KOPT-K1 (cell line): ENCODE results near the gene SNRNP25.

ENCODE experiments used
- H3K27ac ChIP-seq: fragments of 200-600 bp; sonication (generic); 2 replicates; pipeline ENCODE4 v1.5.1; 2016; ENCODE audit warnings: antibody characterized with exemption, mild to moderate bottlenecking, low read depth, low read length; ENCODE audit not compliant: poor library complexity, severe bottlenecking
- H3K36me3 ChIP-seq: fragments of 200-600 bp; sonication (generic); 2 replicates; pipeline ENCODE4 v1.5.1; 2017; ENCODE audit warnings: antibody characterized with exemption, mild to moderate bottlenecking, low read length, moderate library complexity; ENCODE audit not compliant: insufficient read depth
- H3K9me3 ChIP-seq: fragments of 200-600 bp; sonication (generic); 2 replicates; pipeline ENCODE4 v1.5.1; 2017; ENCODE audit warnings: antibody characterized with exemption, low read length, mild to moderate bottlenecking; ENCODE audit not compliant: insufficient read depth, poor library complexity, severe bottlenecking

Gene SNRNP25

GRCh38 chr16:76535-77272 lies 23.1 kb downstream of the SNRNP25 start:
- H3K27ac ChIP-seq: peak overlapping the region; percentile 53
- peaks cover 6% of the 10 kb centered on the region; the same call in 1 of the 2 replicates for H3K36me3 ChIP-seq

GRCh38 chr16:77273-77806 lies 23.7 kb downstream of the SNRNP25 start:
- H3K27ac ChIP-seq: peak overlapping the region; percentile 53
- H3K36me3 ChIP-seq: peaks cover 6% of the 10 kb centered on the region; the same call in 1 of the 2 replicates
- H3K9me3 ChIP-seq: no peaks in the 10 kb centered on the region

More at GRCh38 chr16:76535-77272, 23.1 kb downstream of the SNRNP25 start:
- H3K9me3 ChIP-seq: no peaks in the 10 kb centered on the region

- H3K27ac ChIP-seq: peak within 1 kb of the TSS; percentile 53
Measured at GRCh38 chr16:77807-78443, 24.3 kb downstream of the SNRNP25 start, which contains the start of gene MPG. MPG (plus strand) TSS chr16:78225; CDS start chr16:78310, 85 bp downstream.

GRCh38 chr16:78444-79150 lies 25.0 kb downstream of the SNRNP25 start:
- Histone ChIP-seq H3K36me3 (peaks cover 14% of the 10 kb centered on the region; the same call in 1 of the 2 replicates), H3K9me3 (no peaks in the 10 kb centered on the region), H3K27ac (peak overlapping the region; percentile 53)

More at GRCh38 chr16:77807-78443, 24.3 kb downstream of the SNRNP25 start, which contains the start of gene MPG:
- Histone ChIP-seq H3K36me3 (peaks cover 8% of the 10 kb centered on the region; the same call in 1 of the 2 replicates), H3K9me3 (no peaks in the 10 kb centered on the region)

GRCh38 chr16:79151-80054 lies 25.8 kb downstream of the SNRNP25 start:
- no peak overlapping the region for H3K27ac ChIP-seq
- H3K9me3 ChIP-seq: no peaks in the 10 kb centered on the region
- H3K36me3 ChIP-seq: peaks cover 22% of the 10 kb centered on the region; the same call in 1 of the 2 replicates

GRCh38 chr16:83060-83603 lies 29.5 kb downstream of the SNRNP25 start:
- H3K36me3 ChIP-seq: peaks cover 57% of the 10 kb centered on the region
- H3K27ac ChIP-seq: no peak overlapping the region
- no peaks in the 10 kb centered on the region for H3K9me3 ChIP-seq

- peak overlapping the region; percentile 54 for H3K27ac ChIP-seq
- H3K36me3 ChIP-seq: peaks cover 66% of the 10 kb centered on the region
- no peaks in the 10 kb centered on the region for H3K9me3 ChIP-seq
Measured at GRCh38 chr16:83781-84615, 30.4 kb downstream of the SNRNP25 start.

GRCh38 chr16:84718-85406 lies 31.2 kb downstream of the SNRNP25 start:
- Histone ChIP-seq H3K27ac (peak overlapping the region; percentile 54), H3K9me3 (no peaks in the 10 kb centered on the region), H3K36me3 (peaks cover 68% of the 10 kb centered on the region)

GRCh38 chr16:85407-85782 lies 31.8 kb downstream of the SNRNP25 start:
- peak overlapping the region; percentile 54 for H3K27ac ChIP-seq
- H3K9me3 ChIP-seq: no peaks in the 10 kb centered on the region
- H3K36me3 ChIP-seq: peaks cover 73% of the 10 kb centered on the region

- no peak overlapping the region for H3K27ac ChIP-seq
Measured at GRCh38 chr16:85865-86264, 32.2 kb downstream of the SNRNP25 start.

GRCh38 chr16:86483-86952 lies 32.9 kb downstream of the SNRNP25 start:
- no peak overlapping the region for H3K27ac ChIP-seq
- peaks cover 80% of the 10 kb centered on the region for H3K36me3 ChIP-seq

More at GRCh38 chr16:85865-86264, 32.2 kb downstream of the SNRNP25 start:
- Histone ChIP-seq H3K36me3 (peaks cover 78% of the 10 kb centered on the region), H3K9me3 (no peaks in the 10 kb centered on the region)

GRCh38 chr16:88613-89012 lies 35.0 kb downstream of the SNRNP25 start:
- H3K27ac ChIP-seq: no peak overlapping the region
- no peaks in the 10 kb centered on the region for H3K9me3 ChIP-seq
- H3K36me3 ChIP-seq: peaks cover 86% of the 10 kb centered on the region

More at GRCh38 chr16:86483-86952, 32.9 kb downstream of the SNRNP25 start:
- H3K9me3 ChIP-seq: no peaks in the 10 kb centered on the region
